ENCODE results near the gene DNAH2. TPM values are rescaled to one million over a fixed set of nuclear protein-coding genes. Genes with fewer than 3 reads are reported as not detected.

The DNAH2 gene
- total RNA-seq, 2 experiments from 2014 or later: not detected

- peak overlapping the region; percentile 93 for H3K4me3 Mint-ChIP-seq
Measured at GRCh38 chr17:7834957-7835813, 117.6 kb downstream of the DNAH2 start.

GRCh38 chr17:7835814-7836595, 118.5 kb downstream of the DNAH2 start:
- ATAC-seq (no peak), DNase-seq (peak; percentile 64)
- Mint-ChIP-seq H3K9me3 (ENCODE audit: low read depth) (no peaks in the 10 kb centered on the region), H3K4me3 (peak overlapping the region; percentile 93), H3K4me1 (peaks cover 51% of the 10 kb centered on the region), H3K36me3 (ENCODE audit: low read depth) (peaks cover 12% of the 10 kb centered on the region), H3K27me3 (no peaks in the 10 kb centered on the region), H3K27ac (peak overlapping the region; percentile 85)
- ChIA-PET CTCF (interaction anchor here (0.6 to 3.3 kb wide), 14 partner anchors 9 to 447 kb away, joined by 3 to 20 read pairs (median 3); partner anchors contain the start of genes NAA38 and TP53), POLR2A (interaction anchor here (0.5 to 1.0 kb wide), 3 partner anchors 9 to 212 kb away, joined by 3 to 5 read pairs (median 4); partner anchors contain the start of gene TP53)
- intact Hi-C loops (cut with DNase I, micrococcal nuclease): loop anchor here (1.0 to 2.0 kb wide), 14 partner anchors 8 to 453 kb away; partner anchors contain the start of genes NAA38 (in 2 of the 2), ALOXE3 (in 1 of the 2), POLR2A (in 1 of the 2) and RANGRF (in 1 of the 2)

More at GRCh38 chr17:7834957-7835813, 117.6 kb downstream of the DNAH2 start:
- no peaks in the 10 kb centered on the region for H3K9me3 Mint-ChIP-seq (ENCODE audit: low read depth)
- no peaks in the 10 kb centered on the region for H3K27me3 Mint-ChIP-seq
- H3K36me3 Mint-ChIP-seq (ENCODE audit: low read depth): peaks cover 4% of the 10 kb centered on the region
- ChIA-PET CTCF (interaction anchor here (0.6 to 3.3 kb wide), 19 partner anchors 10 to 448 kb away, joined by 3 to 20 read pairs (median 4); partner anchors contain the start of genes CNTROB, NAA38, TP53 and TRAPPC1), POLR2A (interaction anchor here (0.5 to 1.2 kb wide), 6 partner anchors 10 to 357 kb away, joined by 3 to 5 read pairs (median 3); partner anchors contain the start of genes MPDU1, NAA38 and TP53)
- H3K4me1 Mint-ChIP-seq: peaks cover 42% of the 10 kb centered on the region
- ATAC-seq: peak; percentile 57
- intact Hi-C loops (cut with DNase I, micrococcal nuclease): loop anchor here (1.0 to 2.0 kb wide), 13 partner anchors 9 to 454 kb away; partner anchors contain the start of genes NAA38 (in 2 of the 2), ALOXE3 (in 1 of the 2), POLR2A (in 1 of the 2) and RANGRF (in 1 of the 2)
- DNase-seq: peak; percentile 96
- H3K27ac Mint-ChIP-seq: peak overlapping the region; percentile 91

GRCh38 chr17:7836596-7837407, 119.3 kb downstream of the DNAH2 start:
- H3K27me3 Mint-ChIP-seq: no peaks in the 10 kb centered on the region
- intact Hi-C loops (cut with DNase I, micrococcal nuclease): loop anchor here in 1 of 2 experiments (2.0 kb wide), 1 partner anchor 358 kb away; the partner anchor contains the start of gene ZBTB4
- peak; percentile 83 for DNase-seq
- no peak for ATAC-seq
- peaks cover 56% of the 10 kb centered on the region for H3K4me1 Mint-ChIP-seq
- H3K27ac Mint-ChIP-seq: peak overlapping the region; percentile 81
- POLR2A ChIA-PET: no interaction called here
- CTCF ChIA-PET: interaction anchor here (0.7 to 3.3 kb wide), 5 partner anchors 14 to 224 kb away, joined by 3 to 20 read pairs (median 3); partner anchors contain the start of gene NAA38
- H3K4me3 Mint-ChIP-seq: peak overlapping the region; percentile 93
- H3K9me3 Mint-ChIP-seq (ENCODE audit: low read depth): no peaks in the 10 kb centered on the region
- H3K36me3 Mint-ChIP-seq (ENCODE audit: low read depth): peaks cover 16% of the 10 kb centered on the region

- Mint-ChIP-seq H3K9me3 (ENCODE audit: low read depth) (no peaks in the 10 kb centered on the region), H3K27me3 (no peaks in the 10 kb centered on the region), H3K4me1 (peaks cover 56% of the 10 kb centered on the region), H3K36me3 (ENCODE audit: low read depth) (peaks cover 16% of the 10 kb centered on the region), H3K4me3 (peak overlapping the region; percentile 93), H3K27ac (peak overlapping the region; percentile 81)
- intact Hi-C loops (cut with DNase I, micrococcal nuclease): loop anchor here in 1 of 2 experiments (2.0 kb wide), 1 partner anchor 359 kb away; the partner anchor contains the start of gene ZBTB4
- no peak for DNase-seq
- no peak for ATAC-seq
- CTCF ChIA-PET: interaction anchor here (0.6 to 1.3 kb wide), 6 partner anchors 12 to 160 kb away, joined by 3 to 5 read pairs (median 3); partner anchors contain the start of gene NAA38
- POLR2A ChIA-PET: no interaction called here
Measured at GRCh38 chr17:7837408-7838088, 120.0 kb downstream of the DNAH2 start.

- no peaks in the 10 kb centered on the region for H3K27me3 Mint-ChIP-seq
- ChIA-PET CTCF (interaction anchor here (0.6 to 1.3 kb wide), 5 partner anchors 13 to 159 kb away, joined by 3 to 5 read pairs (median 3); partner anchors contain the start of gene NAA38), POLR2A (interaction anchor here (0.7 kb wide), 1 partner anchor 152 kb away, joined by 4 read pairs; no protein-coding TSS in a partner anchor)
- H3K4me1 Mint-ChIP-seq: peaks cover 53% of the 10 kb centered on the region
- H3K27ac Mint-ChIP-seq: peak overlapping the region; percentile 92
- no peaks in the 10 kb centered on the region for H3K9me3 Mint-ChIP-seq (ENCODE audit: low read depth)
- H3K4me3 Mint-ChIP-seq: peak overlapping the region; percentile 93
- DNase-seq (no peak), ATAC-seq (no peak)
- intact Hi-C loops (cut with DNase I, micrococcal nuclease): no loop called here
- peaks cover 16% of the 10 kb centered on the region for H3K36me3 Mint-ChIP-seq (ENCODE audit: low read depth)
Measured at GRCh38 chr17:7838090-7839075, 120.8 kb downstream of the DNAH2 start.

- Mint-ChIP-seq H3K9me3 (ENCODE audit: low read depth) (no peaks in the 10 kb centered on the region), H3K36me3 (ENCODE audit: low read depth) (peaks cover 18% of the 10 kb centered on the region), H3K27ac (peak overlapping the region; percentile 92), H3K4me1 (peaks cover 50% of the 10 kb centered on the region), H3K27me3 (no peaks in the 10 kb centered on the region), H3K4me3 (peak overlapping the region; percentile 71)
- intact Hi-C loops (cut with DNase I, micrococcal nuclease): no loop called here
- DNase-seq (no peak), ATAC-seq (no peak)
- ChIA-PET POLR2A (interaction anchor here (0.6 kb wide), 1 partner anchor 542 kb away, joined by 8 read pairs; no protein-coding TSS in a partner anchor), CTCF (no interaction called here)
Measured at GRCh38 chr17:7839190-7839875, 121.8 kb downstream of the DNAH2 start.

GRCh38 chr17:7839876-7840261, 122.3 kb downstream of the DNAH2 start:
- no peaks in the 10 kb centered on the region for H3K27me3 Mint-ChIP-seq
- POLR2A ChIA-PET: interaction anchor here (0.6 kb wide), 1 partner anchor 542 kb away, joined by 8 read pairs; no protein-coding TSS in a partner anchor
- peak overlapping the region; percentile 92 for H3K27ac Mint-ChIP-seq
- H3K9me3 Mint-ChIP-seq (ENCODE audit: low read depth): no peaks in the 10 kb centered on the region
- peaks cover 18% of the 10 kb centered on the region for H3K36me3 Mint-ChIP-seq (ENCODE audit: low read depth)
- CTCF ChIA-PET: no interaction called here
- ATAC-seq: no peak
- H3K4me3 Mint-ChIP-seq: peak overlapping the region; percentile 97
- intact Hi-C loops (cut with DNase I, micrococcal nuclease): loop anchor here (5.0 to 10.0 kb wide), 11 partner anchors 153 to 795 kb away; partner anchors contain the start of genes CTDNEP1 (in 1 of the 2), ELP5 (in 1 of the 2), KCTD11 (in 1 of the 2) and NDEL1 (in 1 of the 2)
- peaks cover 50% of the 10 kb centered on the region for H3K4me1 Mint-ChIP-seq
- no peak for DNase-seq

GRCh38 chr17:7840441-7840840, 122.9 kb downstream of the DNAH2 start:
- ChIA-PET POLR2A (no interaction called here), CTCF (interaction anchor here (1.2 to 1.3 kb wide), 4 partner anchors 17 to 201 kb away, joined by 3 to 7 read pairs (median 3); partner anchors contain the start of genes CYB5D1, NAA38 and RNF227)
- intact Hi-C loops (cut with DNase I, micrococcal nuclease): loop anchor here (5.0 to 10.0 kb wide), 11 partner anchors 153 to 796 kb away; partner anchors contain the start of genes CTDNEP1 (in 1 of the 2), ELP5 (in 1 of the 2), KCTD11 (in 1 of the 2) and NDEL1 (in 1 of the 2)
- Mint-ChIP-seq H3K27me3 (no peaks in the 10 kb centered on the region), H3K9me3 (ENCODE audit: low read depth) (no peaks in the 10 kb centered on the region), H3K4me1 (peaks cover 50% of the 10 kb centered on the region), H3K36me3 (ENCODE audit: low read depth) (peaks cover 18% of the 10 kb centered on the region), H3K27ac (peak overlapping the region; percentile 92), H3K4me3 (peak overlapping the region; percentile 97)
- DNase-seq (no peak), ATAC-seq (no peak)

Measured in activated CD4-positive, alpha-beta T cell treated with anti-CD3 and anti-CD28 coated beads for 36 hours (primary cell).